ENCODE measurements around the gene LMX1B.

LMX1B gene

GRCh38 chr9:126695186-126695585 lies 81.5 kb downstream of the LMX1B start:
- H3K27ac ChIP-seq (ENCODE audit: extremely low read depth, low read depth, low read length), result no peak overlapping the region
- H3K9me3 ChIP-seq (ENCODE audit: control insufficient read depth, insufficient read depth, low read depth, low read length), result no peaks in the 10 kb centered on the region
- H3K4me1 ChIP-seq (ENCODE audit: control insufficient read depth, insufficient read depth, low read length), result no peaks in the 10 kb centered on the region
- POLR2A ChIA-PET, result no interaction called here
- H3K4me3 ChIP-seq (ENCODE audit: low read depth, low read length), result no peak overlapping the region
- TF ChIP-seq ZBTB20 (tag by site-specific recombination; IDR thresholded peaks at IDR 0.05) (no peak), ZSCAN23 (tag by site-specific recombination; IDR thresholded peaks at IDR 0.05) (no peak), ZNF292 (tag by site-specific recombination; IDR thresholded peaks at IDR 0.05; ENCODE audit: borderline replicate concordance, low read depth) (no peak), ZIC2 (tag by site-specific recombination; IDR thresholded peaks at IDR 0.05) (no peak), ZNF394 (tag by site-specific recombination; IDR thresholded peaks at IDR 0.05; ENCODE audit: borderline replicate concordance) (no peak), ZNF366 (tag by site-specific recombination; conservative IDR thresholded peaks at IDR 0.05) (no peak), TCF7L2 (IDR thresholded peaks at IDR 0.05; ENCODE audit: borderline replicate concordance, low read depth, low read length) (no peak), ZNF623 (tag by site-specific recombination; IDR thresholded peaks at IDR 0.05) (no peak), ZSCAN5A (tag by site-specific recombination; IDR thresholded peaks at IDR 0.05) (no peak), ZNF610 (tag by site-specific recombination; IDR thresholded peaks at IDR 0.05; ENCODE audit: borderline replicate concordance) (no peak), ZNF692 (tag by site-specific recombination; IDR thresholded peaks at IDR 0.05) (no peak), ZNF777 (tag by site-specific recombination; IDR thresholded peaks at IDR 0.05; ENCODE audit: borderline replicate concordance) (no peak), PRDM2 (tag by site-specific recombination; IDR thresholded peaks at IDR 0.05; ENCODE audit: borderline replicate concordance) (no peak), ZNF660 (tag by site-specific recombination; IDR thresholded peaks at IDR 0.05) (no peak), ZNF24 (tag by site-specific recombination; IDR thresholded peaks at IDR 0.05) (no peak)
- TF ChIP-seq, protein P1, sequence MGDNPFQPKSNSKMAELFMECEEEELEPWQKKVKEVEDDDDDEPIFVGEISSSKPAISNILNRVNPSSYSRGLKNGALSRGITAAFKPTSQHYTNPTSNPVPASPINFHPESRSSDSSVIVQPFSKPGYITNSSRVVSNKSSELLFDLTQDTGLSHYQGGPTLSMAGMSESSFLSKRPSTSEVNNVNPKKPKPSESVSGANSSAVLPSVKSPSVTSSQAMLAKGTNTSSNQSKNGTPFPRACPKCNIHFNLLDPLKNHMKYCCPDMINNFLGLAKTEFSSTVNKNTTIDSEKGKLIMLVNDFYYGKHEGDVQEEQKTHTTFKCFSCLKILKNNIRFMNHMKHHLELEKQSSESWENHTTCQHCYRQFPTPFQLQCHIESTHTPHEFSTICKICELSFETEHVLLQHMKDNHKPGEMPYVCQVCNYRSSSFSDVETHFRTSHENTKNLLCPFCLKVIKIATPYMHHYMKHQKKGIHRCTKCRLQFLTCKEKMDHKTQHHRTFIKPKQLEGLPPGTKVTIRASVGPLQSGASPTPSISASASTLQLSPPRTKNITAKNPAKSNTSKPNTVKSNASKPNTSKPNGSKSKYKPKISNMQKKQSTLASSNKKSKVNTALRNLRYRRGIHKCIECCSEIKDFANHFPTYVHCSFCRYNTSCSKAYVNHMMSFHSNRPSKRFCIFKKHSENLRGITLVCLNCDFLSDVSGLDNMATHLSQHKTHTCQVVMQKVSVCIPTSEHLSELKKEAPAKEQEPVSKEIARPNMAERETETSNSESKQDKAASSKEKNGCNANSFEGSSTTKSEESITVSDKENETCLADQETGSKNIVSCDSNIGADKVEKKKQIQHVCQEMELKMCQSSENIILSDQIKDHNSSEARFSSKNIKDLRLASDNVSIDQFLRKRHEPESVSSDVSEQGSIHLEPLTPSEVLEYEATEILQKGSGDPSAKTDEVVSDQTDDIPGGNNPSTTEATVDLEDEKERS (tag by site-specific recombination; IDR thresholded peaks at IDR 0.05), result no peak
- peaks cover 0 to 42% of the 10 kb centered on the region in 2 experiments; a peak in 1 of 3 replicates for H3K36me3 ChIP-seq (ENCODE audit: control insufficient read depth in 2 of 2, insufficient read depth in 1 of 2, low read length in 2 of 2)
- CTCF ChIA-PET, result interaction anchor here (2.1 kb wide), 1 partner anchor 10 kb away, joined by 13 read pairs; no protein-coding TSS in a partner anchor

Measured in HEK293 (cell line).